ENCODE measurements around the gene DZANK1.

DZANK1 gene

GRCh38 chr20:18380908-18381529 is 85.8 kb downstream of the DZANK1 start:
- no peak for TF ChIP-seq RAD21 (IDR thresholded peaks at IDR 0.05; ENCODE audit: low read depth)
- TF ChIP-seq YY1 (IDR thresholded peaks at IDR 0.05; ENCODE audit: low read depth): no peak
- no peak for TF ChIP-seq FOXM1 (IDR thresholded peaks at IDR 0.05; ENCODE audit: borderline replicate concordance, low read depth)
- no peak for TF ChIP-seq EGR1 (IDR thresholded peaks at IDR 0.05)
- no peak for TF ChIP-seq NFIC (IDR thresholded peaks at IDR 0.05)
- TF ChIP-seq, protein P1, sequence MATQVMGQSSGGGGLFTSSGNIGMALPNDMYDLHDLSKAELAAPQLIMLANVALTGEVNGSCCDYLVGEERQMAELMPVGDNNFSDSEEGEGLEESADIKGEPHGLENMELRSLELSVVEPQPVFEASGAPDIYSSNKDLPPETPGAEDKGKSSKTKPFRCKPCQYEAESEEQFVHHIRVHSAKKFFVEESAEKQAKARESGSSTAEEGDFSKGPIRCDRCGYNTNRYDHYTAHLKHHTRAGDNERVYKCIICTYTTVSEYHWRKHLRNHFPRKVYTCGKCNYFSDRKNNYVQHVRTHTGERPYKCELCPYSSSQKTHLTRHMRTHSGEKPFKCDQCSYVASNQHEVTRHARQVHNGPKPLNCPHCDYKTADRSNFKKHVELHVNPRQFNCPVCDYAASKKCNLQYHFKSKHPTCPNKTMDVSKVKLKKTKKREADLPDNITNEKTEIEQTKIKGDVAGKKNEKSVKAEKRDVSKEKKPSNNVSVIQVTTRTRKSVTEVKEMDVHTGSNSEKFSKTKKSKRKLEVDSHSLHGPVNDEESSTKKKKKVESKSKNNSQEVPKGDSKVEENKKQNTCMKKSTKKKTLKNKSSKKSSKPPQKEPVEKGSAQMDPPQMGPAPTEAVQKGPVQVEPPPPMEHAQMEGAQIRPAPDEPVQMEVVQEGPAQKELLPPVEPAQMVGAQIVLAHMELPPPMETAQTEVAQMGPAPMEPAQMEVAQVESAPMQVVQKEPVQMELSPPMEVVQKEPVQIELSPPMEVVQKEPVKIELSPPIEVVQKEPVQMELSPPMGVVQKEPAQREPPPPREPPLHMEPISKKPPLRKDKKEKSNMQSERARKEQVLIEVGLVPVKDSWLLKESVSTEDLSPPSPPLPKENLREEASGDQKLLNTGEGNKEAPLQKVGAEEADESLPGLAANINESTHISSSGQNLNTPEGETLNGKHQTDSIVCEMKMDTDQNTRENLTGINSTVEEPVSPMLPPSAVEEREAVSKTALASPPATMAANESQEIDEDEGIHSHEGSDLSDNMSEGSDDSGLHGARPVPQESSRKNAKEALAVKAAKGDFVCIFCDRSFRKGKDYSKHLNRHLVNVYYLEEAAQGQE (IDR thresholded peaks at IDR 0.05; ENCODE audit: low read depth): no peak
- TF ChIP-seq TCF12 (IDR thresholded peaks at IDR 0.05; ENCODE audit: low read depth): no peak
- TF ChIP-seq CREB1 (IDR thresholded peaks at IDR 0.05; ENCODE audit: low read depth): no peak
- TF ChIP-seq CEBPB (IDR thresholded peaks at IDR 0.05): no peak
- TF ChIP-seq TEAD4 (IDR thresholded peaks at IDR 0.05): no peak
- TF ChIP-seq, protein P2, sequence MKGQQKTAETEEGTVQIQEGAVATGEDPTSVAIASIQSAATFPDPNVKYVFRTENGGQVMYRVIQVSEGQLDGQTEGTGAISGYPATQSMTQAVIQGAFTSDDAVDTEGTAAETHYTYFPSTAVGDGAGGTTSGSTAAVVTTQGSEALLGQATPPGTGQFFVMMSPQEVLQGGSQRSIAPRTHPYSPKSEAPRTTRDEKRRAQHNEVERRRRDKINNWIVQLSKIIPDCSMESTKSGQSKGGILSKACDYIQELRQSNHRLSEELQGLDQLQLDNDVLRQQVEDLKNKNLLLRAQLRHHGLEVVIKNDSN (IDR thresholded peaks at IDR 0.05): no peak

- TF ChIP-seq FOXM1 (IDR thresholded peaks at IDR 0.05; ENCODE audit: borderline replicate concordance, low read depth) (no peak), YY1 (IDR thresholded peaks at IDR 0.05; ENCODE audit: low read depth) (no peak), ZBTB7A (IDR thresholded peaks at IDR 0.05; ENCODE audit: low read depth) (no peak), RAD21 (IDR thresholded peaks at IDR 0.05; ENCODE audit: low read depth) (no peak), CREB1 (IDR thresholded peaks at IDR 0.05; ENCODE audit: low read depth) (no peak), EP300 (IDR thresholded peaks at IDR 0.05; ENCODE audit: borderline replicate concordance) (no peak), NFIC (IDR thresholded peaks at IDR 0.05) (no peak), CEBPB (IDR thresholded peaks at IDR 0.05) (no peak), TAF1 (IDR thresholded peaks at IDR 0.05; ENCODE audit: low read depth) (no peak), EGR1 (IDR thresholded peaks at IDR 0.05) (no peak), TEAD4 (IDR thresholded peaks at IDR 0.05) (no peak), TCF12 (IDR thresholded peaks at IDR 0.05; ENCODE audit: low read depth) (no peak)
- TF ChIP-seq, protein P1 (IDR thresholded peaks at IDR 0.05; ENCODE audit: low read depth): no peak
- TF ChIP-seq, protein P2 (IDR thresholded peaks at IDR 0.05): no peak
- TF ChIP-seq, protein P3, sequence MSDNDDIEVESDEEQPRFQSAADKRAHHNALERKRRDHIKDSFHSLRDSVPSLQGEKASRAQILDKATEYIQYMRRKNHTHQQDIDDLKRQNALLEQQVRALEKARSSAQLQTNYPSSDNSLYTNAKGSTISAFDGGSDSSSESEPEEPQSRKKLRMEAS (IDR thresholded peaks at IDR 0.05): no peak
Observed at GRCh38 chr20:18377896-18378481, 88.8 kb downstream of the DZANK1 start.

DNA sequence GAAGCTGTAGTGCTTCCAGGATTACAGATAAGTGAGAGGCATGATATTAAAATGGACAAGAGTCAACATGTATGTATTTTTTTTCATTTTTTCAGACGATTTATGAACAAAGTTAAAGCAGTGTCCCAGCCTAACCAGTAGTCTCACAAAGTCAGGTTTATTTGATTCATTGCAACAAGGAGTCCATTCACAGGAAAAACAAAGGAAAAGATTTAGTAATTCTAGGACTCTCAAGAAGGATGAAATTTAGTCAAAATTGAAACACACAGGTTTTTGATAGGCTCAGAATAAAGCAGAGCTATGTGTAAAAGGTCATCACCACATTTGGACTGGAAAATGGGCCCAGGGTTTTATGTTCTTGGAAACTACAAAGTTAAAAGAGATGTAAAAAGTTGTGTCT is 94.5 kb downstream of the DZANK1 start:
- TF ChIP-seq EGR1 (IDR thresholded peaks at IDR 0.05) (no peak), CEBPB (IDR thresholded peaks at IDR 0.05) (no peak), FOXM1 (IDR thresholded peaks at IDR 0.05; ENCODE audit: borderline replicate concordance, low read depth) (no peak), CREB1 (IDR thresholded peaks at IDR 0.05; ENCODE audit: low read depth) (no peak)
- TF ChIP-seq, protein P3 (IDR thresholded peaks at IDR 0.05): no peak

- TF ChIP-seq, protein P2 (IDR thresholded peaks at IDR 0.05): no peak
- no peak for TF ChIP-seq ZBTB7A (IDR thresholded peaks at IDR 0.05; ENCODE audit: low read depth)
- TF ChIP-seq TEAD4 (IDR thresholded peaks at IDR 0.05): no peak
- TF ChIP-seq EGR1 (IDR thresholded peaks at IDR 0.05): no peak
- no peak for TF ChIP-seq CREB1 (IDR thresholded peaks at IDR 0.05; ENCODE audit: low read depth)
- TF ChIP-seq, protein P1 (IDR thresholded peaks at IDR 0.05; ENCODE audit: low read depth): no peak
- TF ChIP-seq FOXM1 (IDR thresholded peaks at IDR 0.05; ENCODE audit: borderline replicate concordance, low read depth): no peak
- no peak for TF ChIP-seq CEBPB (IDR thresholded peaks at IDR 0.05)
- TF ChIP-seq TAF1 (IDR thresholded peaks at IDR 0.05; ENCODE audit: low read depth): no peak
- TF ChIP-seq NFIC (IDR thresholded peaks at IDR 0.05): no peak
Observed at GRCh38 chr20:18364768-18365167, 102.1 kb downstream of the DZANK1 start.
